Kidney (tissue), 14 donors: ENCODE measurements around the gene ZNF398. TPM values are rescaled to one million over a fixed set of nuclear protein-coding genes. Genes with fewer than 3 reads are reported as not detected.
A peak's percentile ranks its signal among the peaks of the same experiment; 100 is the strongest.

Experiments used
- DNase-seq, 5 donors: peaks; one replicate each; pipeline ENCODE4 v3.0.0-alpha.2; 2013 to 2020
- FAIRE-seq: peaks from 2 replicates; lab custom pipeline; 2012; peaks lifted over from hg19 to GRCh38; lab: Jason Lieb, UNC
- H3K27ac ChIP-seq, 2 donors: one replicate each; pipeline ENCODE4 v1.7.0; 2013; ENCODE audit warnings: low read depth in 2 of 2, low read length in 2 of 2, inconsistent platforms in 1 of 2
- H3K27me3 ChIP-seq: one replicate; pipeline ENCODE4 v1.7.1; 2013; ENCODE audit warnings: low read length, inconsistent platforms; ENCODE audit not compliant: control insufficient read depth, insufficient read depth
- H3K36me3 ChIP-seq, 3 donors: one replicate each; pipeline versions ENCODE4 v1.7.0 to v1.7.1; 2013; ENCODE audit warnings: low read length in 3 of 3, control low read depth in 1 of 3, inconsistent platforms in 1 of 3; ENCODE audit not compliant: insufficient read depth in 3 of 3, control insufficient read depth in 2 of 3
- H3K4me1 ChIP-seq, 3 donors: one replicate each; pipeline versions ENCODE4 v1.7.0 to v1.7.1; 2013; ENCODE audit warnings: low read length in 3 of 3, inconsistent platforms in 1 of 3, low read depth in 1 of 3; ENCODE audit not compliant: control insufficient read depth in 2 of 3, insufficient read depth in 2 of 3
- H3K4me3 ChIP-seq, 3 donors: one replicate each; pipeline versions ENCODE4 v1.7.0 to v1.8.1; 2013; ENCODE audit warnings: low read length in 3 of 3, control low read depth in 1 of 3, inconsistent platforms in 1 of 3
- H3K9ac ChIP-seq, 3 donors: one replicate each; pipeline versions ENCODE4 v1.7.0 to v1.7.1; 2013; ENCODE audit warnings: low read length in 3 of 3, control low read depth in 1 of 3, inconsistent platforms in 1 of 3
- H3K9me3 ChIP-seq, 3 donors: one replicate each; pipeline versions ENCODE4 v1.7.0 to v1.7.1; 2013; ENCODE audit warnings: low read length in 3 of 3, control low read depth in 1 of 3, inconsistent platforms in 1 of 3; ENCODE audit not compliant: control insufficient read depth in 2 of 3, insufficient read depth in 1 of 3
- intact Hi-C: fragments of 100-400 bp; cut with DNase I; formaldehyde crosslinking; loops from one replicate; pipeline ENCODE4 v1.11.1; 2022
- polyA plus RNA-seq: library from polyadenylated mRNA; stranded (reverse); fragments of 350-450 nt; fragmentation: Illumina TruSeq; extraction: RNeasy Lipid Tissue Mini Kit (QIAGEN cat#74804); gene quantifications from one replicate; pipeline ENCODE4 v1.2.3, GENCODE V29; 2014; ENCODE audit warnings: low read depth, low replicate concordance; ENCODE audit not compliant: insufficient read depth
- total RNA-seq: library from RNA; stranded (reverse); fragmentation: NEBNext Ultra II Directional; extraction: Animal tissue kit (Norgen Biotek cat#: 25700); gene quantifications from one replicate; pipeline ENCODE4 v1.2.1, GENCODE V29; 2021
- TF ChIP-seq, protein P1 (sequence below): IDR thresholded peaks from 3 replicates; pipeline ENCODE4 v1.5.1; 2012; ENCODE audit warnings: mild to moderate bottlenecking, moderate library complexity, borderline replicate concordance; ENCODE audit not compliant: insufficient read depth; ENCODE audit errors: extremely low read depth
- donor health status: control.
- donor health status: control.
- donor health status: control.
- donor health status: control.
- donor health status: control.
- donor health status: DM: yes; HTN: yes; CAD: no.
- donor health status: Normal renal cell carcinoma (clear cell type).

Gene ZNF398
- total and polyA plus RNA-seq, 2 donors from 2014 or later, result 3.2 to 12.6 TPM

DNA sequence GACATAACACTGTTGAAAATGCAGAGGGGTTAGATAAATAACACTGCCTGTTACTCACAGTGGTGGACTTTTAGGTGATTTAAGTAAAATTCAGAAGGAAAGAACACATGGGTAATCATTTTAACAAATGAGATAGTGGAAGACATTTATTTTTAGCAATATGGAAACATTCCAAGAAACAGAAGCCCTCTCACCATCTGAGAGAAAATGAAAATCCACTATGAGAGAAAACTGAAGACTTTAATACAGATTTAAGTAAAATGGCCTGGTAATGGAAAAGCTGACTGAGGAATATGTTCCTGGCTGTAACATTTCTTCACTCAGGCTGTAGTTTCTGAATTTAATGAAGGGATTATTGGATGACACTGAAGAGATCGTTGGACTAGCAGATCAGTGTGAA is 44.6 kb upstream of the ZNF398 start:
- H3K27me3 ChIP-seq, result no peaks in the 10 kb centered on the region
- TF ChIP-seq, protein P1, sequence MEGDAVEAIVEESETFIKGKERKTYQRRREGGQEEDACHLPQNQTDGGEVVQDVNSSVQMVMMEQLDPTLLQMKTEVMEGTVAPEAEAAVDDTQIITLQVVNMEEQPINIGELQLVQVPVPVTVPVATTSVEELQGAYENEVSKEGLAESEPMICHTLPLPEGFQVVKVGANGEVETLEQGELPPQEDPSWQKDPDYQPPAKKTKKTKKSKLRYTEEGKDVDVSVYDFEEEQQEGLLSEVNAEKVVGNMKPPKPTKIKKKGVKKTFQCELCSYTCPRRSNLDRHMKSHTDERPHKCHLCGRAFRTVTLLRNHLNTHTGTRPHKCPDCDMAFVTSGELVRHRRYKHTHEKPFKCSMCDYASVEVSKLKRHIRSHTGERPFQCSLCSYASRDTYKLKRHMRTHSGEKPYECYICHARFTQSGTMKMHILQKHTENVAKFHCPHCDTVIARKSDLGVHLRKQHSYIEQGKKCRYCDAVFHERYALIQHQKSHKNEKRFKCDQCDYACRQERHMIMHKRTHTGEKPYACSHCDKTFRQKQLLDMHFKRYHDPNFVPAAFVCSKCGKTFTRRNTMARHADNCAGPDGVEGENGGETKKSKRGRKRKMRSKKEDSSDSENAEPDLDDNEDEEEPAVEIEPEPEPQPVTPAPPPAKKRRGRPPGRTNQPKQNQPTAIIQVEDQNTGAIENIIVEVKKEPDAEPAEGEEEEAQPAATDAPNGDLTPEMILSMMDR, result no peak
- no peaks in the 10 kb centered on the region for H3K4me1 ChIP-seq
- H3K4me3 ChIP-seq, result no peak overlapping the region
- H3K36me3 ChIP-seq, result peaks cover 0 to 3% (median 0%) of the 10 kb centered on the region in 3 donors
- no peak overlapping the region for H3K9ac ChIP-seq
- no peak for DNase-seq
- no peak for FAIRE-seq
- no peak overlapping the region for H3K27ac ChIP-seq
- no peaks in the 10 kb centered on the region for H3K9me3 ChIP-seq
- intact Hi-C loops, result no loop called here

- Histone ChIP-seq H3K4me3 (no peak overlapping the region), H3K27me3 (no peaks in the 10 kb centered on the region)
These were observed 43.8 kb upstream of the ZNF398 start for GRCh38 chr7:149103424-149103823.

DNA sequence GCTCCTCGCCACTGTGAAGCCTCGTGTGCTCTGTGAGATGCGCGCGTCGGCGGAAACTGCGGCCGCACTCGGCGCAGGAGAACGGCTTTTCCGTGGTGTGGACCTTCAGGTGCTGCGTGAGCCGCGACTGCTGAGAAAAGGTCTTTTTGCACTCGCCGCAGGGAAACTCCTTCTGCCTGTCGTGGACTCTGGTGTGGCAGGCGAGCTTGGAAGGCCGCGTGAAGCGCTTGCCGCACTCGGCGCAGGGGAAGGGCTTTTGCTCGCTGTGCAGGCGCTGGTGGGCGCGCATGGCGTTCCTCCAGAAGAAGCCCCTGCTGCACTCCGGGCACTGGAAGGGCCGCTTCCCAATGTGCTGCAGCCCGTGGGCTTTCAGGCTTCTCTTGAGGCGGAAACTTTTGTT is 43.0 kb upstream of the ZNF398 start:
- DNase-seq, result no peak
- Histone ChIP-seq H3K4me3 (no peak overlapping the region), H3K27ac (no peak overlapping the region), H3K36me3 (peaks cover 0 to 3% (median 0%) of the 10 kb centered on the region in 3 donors), H3K9ac (no peak overlapping the region), H3K9me3 (no peaks in the 10 kb centered on the region), H3K4me1 (no peaks in the 10 kb centered on the region), H3K27me3 (no peaks in the 10 kb centered on the region)
- TF ChIP-seq, protein P1, result no peak
- intact Hi-C loops, result no loop called here
- FAIRE-seq, result no peak

More at GRCh38 chr7:149103424-149103823, 43.8 kb upstream of the ZNF398 start:
- no peaks in the 10 kb centered on the region for H3K4me1 ChIP-seq
- no peak overlapping the region for H3K27ac ChIP-seq
- no peak overlapping the region for H3K9ac ChIP-seq
- peaks cover 0 to 3% (median 0%) of the 10 kb centered on the region in 3 donors for H3K36me3 ChIP-seq
- intact Hi-C loops, result no loop called here
- FAIRE-seq (no peak), DNase-seq (no peak)
- H3K9me3 ChIP-seq, result no peaks in the 10 kb centered on the region
- TF ChIP-seq, protein P1, result no peak

GRCh38 chr7:149104749-149105148 is 42.5 kb upstream of the ZNF398 start:
- intact Hi-C loops, result no loop called here
- no peaks in the 10 kb centered on the region for H3K27me3 ChIP-seq
- TF ChIP-seq, protein P1, result no peak
- peaks cover 0 to 3% (median 0%) of the 10 kb centered on the region in 3 donors for H3K36me3 ChIP-seq
- H3K27ac ChIP-seq, result no peak overlapping the region
- DNase-seq, result peak in 1 of 5 donors; percentile 66
- no peaks in the 10 kb centered on the region for H3K4me1 ChIP-seq
- no peak overlapping the region for H3K4me3 ChIP-seq
- H3K9ac ChIP-seq, result no peak overlapping the region
- FAIRE-seq, result no peak
- no peaks in the 10 kb centered on the region for H3K9me3 ChIP-seq
